ENCODE measurements around the gene SYNJ2.

Gene SYNJ2

DNA sequence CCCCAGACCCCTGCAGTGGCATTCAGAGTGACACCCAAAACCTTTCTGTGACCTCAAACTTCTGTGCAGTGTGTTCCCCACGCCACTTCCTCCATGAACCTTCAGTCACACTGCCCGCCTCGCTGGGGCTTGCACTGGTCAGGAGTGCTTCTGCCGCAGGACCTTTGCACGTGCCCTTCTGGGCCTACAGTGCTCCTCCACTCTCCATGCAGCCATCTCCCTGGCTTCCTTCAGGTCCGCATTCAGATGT is 27.1 kb downstream of the SYNJ2 start:
- H3K27me3 ChIP-seq (ENCODE audit: insufficient read depth, insufficient read length) = no peaks in the 10 kb centered on the region
- no peak for TF ChIP-seq YY1 (IDR thresholded peaks at IDR 0.05; ENCODE audit: insufficient read depth, insufficient read length)
- TF ChIP-seq ZNF274 (IDR thresholded peaks at IDR 0.05; ENCODE audit: low read depth, low read length) = no peak
- TF ChIP-seq SUZ12 (IDR thresholded peaks at IDR 0.05; ENCODE audit: extremely low read depth, insufficient read depth, insufficient read length) = no peak
- H3K36me3 ChIP-seq (ENCODE audit: insufficient read depth, insufficient read length, low read length) = no peaks in the 10 kb centered on the region
- no peak for DNase-seq (ENCODE audit: low read depth, low spot score)
- no peak overlapping the region for H3K9ac ChIP-seq (ENCODE audit: insufficient read length, low read depth)
- H3K9me3 ChIP-seq (ENCODE audit: insufficient read depth, low read length) = no peaks in the 10 kb centered on the region
- no peak overlapping the region for H3K4me3 ChIP-seq (ENCODE audit: insufficient read length, low read depth)
- peaks cover 2% of the 10 kb centered on the region for H3K4me1 ChIP-seq (ENCODE audit: insufficient read depth, insufficient read length)

DNA sequence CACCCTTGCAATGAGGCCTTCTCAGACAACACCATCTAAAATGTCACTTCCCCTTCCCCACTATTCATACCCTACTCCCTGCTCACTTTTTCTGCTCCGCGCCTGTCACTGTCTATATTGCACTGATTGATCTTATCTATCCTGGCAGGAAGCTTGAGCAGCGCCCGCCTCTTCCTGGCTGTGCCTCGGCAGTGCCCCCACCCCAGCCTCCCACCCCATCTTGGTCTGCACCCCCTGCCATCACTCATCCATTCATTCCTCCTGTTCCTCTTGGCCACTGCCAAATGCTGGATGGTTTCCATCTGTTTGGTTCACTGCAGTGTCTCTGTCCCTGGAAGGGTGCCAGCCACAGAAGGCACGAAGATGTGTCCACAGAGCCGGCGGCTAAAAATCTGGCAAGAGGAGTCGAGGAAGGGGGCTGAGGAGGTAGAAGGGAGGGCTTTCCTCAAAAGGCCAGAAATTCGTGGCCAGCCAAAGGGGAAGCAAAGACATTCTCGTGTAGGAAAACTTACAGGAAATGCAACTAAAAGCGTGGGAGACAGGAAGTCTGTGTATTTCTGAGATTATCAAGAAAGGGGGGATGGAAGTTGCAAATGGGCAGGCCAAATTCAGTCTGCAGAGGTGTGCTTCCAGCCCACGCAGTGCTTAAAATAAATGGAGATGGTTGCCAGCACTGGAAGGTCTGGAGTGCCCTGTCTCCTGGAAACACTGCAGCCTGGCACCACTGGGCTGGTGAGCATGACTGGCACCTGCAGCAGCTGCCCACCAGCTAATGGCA is 27.6 kb downstream of the SYNJ2 start:
- Histone ChIP-seq H3K9me3 (ENCODE audit: insufficient read depth, low read length) (no peaks in the 10 kb centered on the region), H3K36me3 (ENCODE audit: insufficient read depth, insufficient read length, low read length) (no peaks in the 10 kb centered on the region), H3K27me3 (ENCODE audit: insufficient read depth, insufficient read length) (no peaks in the 10 kb centered on the region), H3K9ac (ENCODE audit: insufficient read length, low read depth) (no peak overlapping the region), H3K4me3 (ENCODE audit: insufficient read length, low read depth) (no peak overlapping the region), H3K4me1 (ENCODE audit: insufficient read depth, insufficient read length) (peaks cover 2% of the 10 kb centered on the region)
- TF ChIP-seq SUZ12 (IDR thresholded peaks at IDR 0.05; ENCODE audit: extremely low read depth, insufficient read depth, insufficient read length) (no peak), ZNF274 (IDR thresholded peaks at IDR 0.05; ENCODE audit: low read depth, low read length) (no peak), YY1 (IDR thresholded peaks at IDR 0.05; ENCODE audit: insufficient read depth, insufficient read length) (no peak)
- DNase-seq (ENCODE audit: low read depth, low spot score) = no peak

DNA sequence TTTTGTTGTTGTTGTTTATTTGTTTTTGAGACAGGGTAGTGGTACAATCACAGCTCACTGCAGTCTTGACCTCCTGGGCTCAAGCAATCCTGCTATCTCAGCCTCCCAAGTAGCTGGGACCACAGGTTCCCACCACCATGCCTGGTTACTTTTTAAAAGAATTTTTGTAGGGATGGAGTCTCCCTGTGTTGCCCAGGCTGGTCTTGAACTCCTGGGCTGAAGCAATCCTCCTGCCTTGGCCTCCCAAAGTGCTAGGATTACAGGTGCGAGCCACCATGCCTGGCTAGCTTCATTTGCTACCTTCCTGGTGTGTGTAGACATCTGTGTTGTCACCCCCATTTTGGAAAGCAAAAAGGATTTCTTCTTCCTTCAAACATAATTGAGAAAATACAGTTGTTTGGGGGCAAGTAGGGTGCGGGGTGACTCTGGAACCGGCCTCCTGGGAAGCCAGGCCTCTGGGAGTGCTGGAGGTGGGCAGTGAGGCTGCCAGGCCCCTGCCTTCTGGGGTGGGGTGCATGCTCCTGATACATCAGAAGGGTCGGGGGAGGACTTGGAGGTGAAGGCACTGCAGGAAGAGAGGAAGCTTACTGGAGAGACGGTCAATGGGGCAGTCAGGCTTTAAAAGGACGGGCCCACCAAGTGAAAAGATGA is 28.4 kb downstream of the SYNJ2 start:
- Histone ChIP-seq H3K9ac (ENCODE audit: insufficient read length, low read depth) (no peak overlapping the region), H3K27me3 (ENCODE audit: insufficient read depth, insufficient read length) (no peaks in the 10 kb centered on the region), H3K4me3 (ENCODE audit: insufficient read length, low read depth) (no peak overlapping the region), H3K4me1 (ENCODE audit: insufficient read depth, insufficient read length) (peaks cover 2% of the 10 kb centered on the region), H3K36me3 (ENCODE audit: insufficient read depth, insufficient read length, low read length) (no peaks in the 10 kb centered on the region), H3K9me3 (ENCODE audit: insufficient read depth, low read length) (no peaks in the 10 kb centered on the region)
- DNase-seq (ENCODE audit: low read depth, low spot score) = no peak
- TF ChIP-seq YY1 (IDR thresholded peaks at IDR 0.05; ENCODE audit: insufficient read depth, insufficient read length) = no peak
- no peak for TF ChIP-seq SUZ12 (IDR thresholded peaks at IDR 0.05; ENCODE audit: extremely low read depth, insufficient read depth, insufficient read length)
- TF ChIP-seq ZNF274 (IDR thresholded peaks at IDR 0.05; ENCODE audit: low read depth, low read length) = no peak

GRCh38 chr6:158010591-158011477 is 29.2 kb downstream of the SYNJ2 start:
- Histone ChIP-seq H3K9ac (ENCODE audit: insufficient read length, low read depth) (no peak overlapping the region), H3K4me3 (ENCODE audit: insufficient read length, low read depth) (no peak overlapping the region), H3K27me3 (ENCODE audit: insufficient read depth, insufficient read length) (no peaks in the 10 kb centered on the region), H3K36me3 (ENCODE audit: insufficient read depth, insufficient read length, low read length) (no peaks in the 10 kb centered on the region), H3K9me3 (ENCODE audit: insufficient read depth, low read length) (no peaks in the 10 kb centered on the region), H3K4me1 (ENCODE audit: insufficient read depth, insufficient read length) (peaks cover 2% of the 10 kb centered on the region)
- DNase-seq (ENCODE audit: low read depth, low spot score) = no peak
- TF ChIP-seq ZNF274 (IDR thresholded peaks at IDR 0.05; ENCODE audit: low read depth, low read length) = no peak
- no peak for TF ChIP-seq YY1 (IDR thresholded peaks at IDR 0.05; ENCODE audit: insufficient read depth, insufficient read length)
- TF ChIP-seq SUZ12 (IDR thresholded peaks at IDR 0.05; ENCODE audit: extremely low read depth, insufficient read depth, insufficient read length) = no peak

DNA sequence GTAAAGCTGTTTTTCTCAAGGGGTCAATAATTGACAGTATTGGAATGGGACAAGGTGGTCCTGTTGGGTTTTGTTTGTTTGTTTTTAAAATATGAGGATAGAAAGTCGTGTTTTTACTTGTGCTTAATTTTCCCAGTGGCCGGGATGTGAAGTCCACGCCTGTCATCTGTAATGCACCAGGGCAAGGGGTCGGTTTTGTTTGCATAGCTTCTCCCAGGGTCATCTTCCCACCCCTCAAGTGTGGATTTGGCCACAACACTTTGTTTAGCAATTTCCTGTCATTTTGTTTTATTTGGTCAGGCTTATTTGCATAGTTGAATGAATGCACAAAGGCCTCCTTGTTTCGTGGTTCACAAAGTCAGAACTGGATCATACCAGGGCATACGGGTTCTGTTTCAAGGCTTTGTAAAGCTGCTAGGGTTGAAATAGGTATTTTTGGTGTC is 29.8 kb downstream of the SYNJ2 start:
- H3K9me3 ChIP-seq (ENCODE audit: insufficient read depth, low read length) = no peaks in the 10 kb centered on the region
- H3K4me3 ChIP-seq (ENCODE audit: insufficient read length, low read depth) = no peak overlapping the region
- H3K9ac ChIP-seq (ENCODE audit: insufficient read length, low read depth) = no peak overlapping the region
- TF ChIP-seq ZNF274 (IDR thresholded peaks at IDR 0.05; ENCODE audit: low read depth, low read length) (no peak), SUZ12 (IDR thresholded peaks at IDR 0.05; ENCODE audit: extremely low read depth, insufficient read depth, insufficient read length) (no peak), YY1 (IDR thresholded peaks at IDR 0.05; ENCODE audit: insufficient read depth, insufficient read length) (no peak)
- peaks cover 2% of the 10 kb centered on the region for H3K4me1 ChIP-seq (ENCODE audit: insufficient read depth, insufficient read length)
- no peaks in the 10 kb centered on the region for H3K27me3 ChIP-seq (ENCODE audit: insufficient read depth, insufficient read length)
- no peaks in the 10 kb centered on the region for H3K36me3 ChIP-seq (ENCODE audit: insufficient read depth, insufficient read length, low read length)
- DNase-seq (ENCODE audit: low read depth, low spot score) = no peak

GRCh38 chr6:158011980-158012566 is 30.4 kb downstream of the SYNJ2 start:
- Histone ChIP-seq H3K9ac (ENCODE audit: insufficient read length, low read depth) (no peak overlapping the region), H3K4me3 (ENCODE audit: insufficient read length, low read depth) (no peak overlapping the region), H3K36me3 (ENCODE audit: insufficient read depth, insufficient read length, low read length) (no peaks in the 10 kb centered on the region), H3K4me1 (ENCODE audit: insufficient read depth, insufficient read length) (peaks cover 5% of the 10 kb centered on the region), H3K27me3 (ENCODE audit: insufficient read depth, insufficient read length) (no peaks in the 10 kb centered on the region), H3K9me3 (ENCODE audit: insufficient read depth, low read length) (no peaks in the 10 kb centered on the region)
- no peak for DNase-seq (ENCODE audit: low read depth, low spot score)
- no peak for TF ChIP-seq ZNF274 (IDR thresholded peaks at IDR 0.05; ENCODE audit: low read depth, low read length)
- TF ChIP-seq YY1 (IDR thresholded peaks at IDR 0.05; ENCODE audit: insufficient read depth, insufficient read length) = no peak
- TF ChIP-seq SUZ12 (IDR thresholded peaks at IDR 0.05; ENCODE audit: extremely low read depth, insufficient read depth, insufficient read length) = no peak

Measured in NT2/D1 (cell line).